HTERT RPE-1 (cell line): ENCODE measurements around the gene RSRC1.

Experiments used
- in situ Hi-C: fragments of 300-500 bp; cut with MboI; formaldehyde crosslinking; loops from 4 replicates; pipeline ENCODE4 v1.14.3; 2020; ENCODE audit warnings: low sequenced_read_pairs

Gene RSRC1

DNA sequence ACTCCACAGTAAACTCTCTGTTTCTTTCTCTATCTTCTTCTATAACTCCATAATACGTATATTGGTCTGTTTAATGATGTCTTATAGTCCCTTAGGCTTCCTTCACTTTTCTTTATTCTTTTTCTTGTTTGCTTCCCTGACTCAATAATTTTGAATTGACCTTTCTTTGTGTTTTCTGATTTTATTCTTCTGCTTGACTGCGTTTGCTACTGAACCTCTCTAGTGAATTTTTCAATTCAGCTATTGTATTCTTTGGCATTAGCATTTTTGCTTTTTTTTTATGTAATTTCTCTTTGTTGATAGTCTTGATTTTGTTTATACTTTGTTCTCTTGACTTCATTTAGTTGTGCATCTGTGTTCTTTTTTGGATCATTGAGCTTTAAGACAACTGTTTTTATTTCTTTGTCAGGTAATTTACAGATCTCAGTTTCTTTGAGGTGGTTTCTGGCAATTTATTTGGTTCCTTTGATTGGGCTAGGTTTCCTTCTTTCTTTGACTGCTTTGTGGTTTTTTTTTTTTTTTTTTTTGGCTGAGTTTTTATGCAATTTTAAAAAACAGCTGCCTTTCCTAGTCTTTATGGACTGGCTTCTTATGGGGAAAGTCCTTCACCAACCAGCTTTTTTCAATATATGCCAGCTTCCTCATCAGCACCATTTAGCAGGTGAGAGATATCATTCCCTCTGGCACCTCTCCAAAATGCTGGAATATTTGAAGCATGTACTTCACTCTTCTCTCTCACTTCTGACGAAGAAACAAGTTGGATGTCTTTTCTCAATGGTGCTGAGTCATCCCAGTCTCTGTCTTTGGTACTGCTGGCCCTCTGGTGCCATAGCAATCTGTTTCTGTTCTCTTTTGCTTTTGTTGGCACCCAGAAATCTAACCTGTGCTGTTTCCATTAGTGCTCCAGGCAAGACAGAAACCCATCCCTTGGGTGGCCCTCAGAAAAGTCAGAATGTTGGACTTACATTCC, 17.6 kb downstream of the RSRC1 start:
- in situ Hi-C loops: no loop called here

DNA sequence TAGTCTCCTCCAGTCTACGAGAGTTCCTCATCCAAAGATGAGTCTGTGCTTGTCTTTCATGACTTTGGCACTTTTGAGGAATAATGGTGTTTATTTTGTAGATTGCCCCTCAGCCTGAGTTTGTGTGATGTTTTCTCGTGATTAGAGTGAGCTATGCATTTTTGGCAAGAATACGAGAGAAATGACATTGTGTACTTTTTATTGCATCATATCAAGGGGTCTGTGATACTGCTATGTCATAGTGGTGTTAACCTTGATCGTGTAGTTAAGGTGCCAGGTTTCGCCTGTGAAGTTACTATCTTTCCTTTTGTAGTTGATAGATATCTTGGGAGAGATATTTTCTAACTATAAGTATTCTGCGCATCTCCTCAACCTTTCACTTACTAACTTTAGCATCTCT, 18.9 kb downstream of the RSRC1 start:
- in situ Hi-C loops: no loop called here

DNA sequence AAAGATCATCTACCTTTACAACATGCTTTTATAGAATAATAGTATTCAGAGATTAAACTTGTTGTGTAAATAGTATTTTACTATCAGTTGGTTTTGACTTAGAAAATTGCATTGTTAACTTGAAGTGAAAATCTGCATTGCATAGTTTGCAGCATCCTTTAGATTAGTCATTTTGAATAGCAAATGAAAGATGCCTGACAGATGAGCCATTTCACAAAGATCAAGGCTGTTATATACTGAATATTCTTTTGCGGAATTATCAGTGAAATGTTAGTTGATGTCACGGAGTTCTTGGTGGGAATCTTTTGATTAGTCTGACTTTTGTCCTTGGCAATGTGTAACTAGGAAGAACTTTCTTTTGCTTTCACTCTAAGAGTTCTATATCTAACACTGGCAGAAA, 24.5 kb downstream of the RSRC1 start:
- in situ Hi-C loops: no loop called here

DNA sequence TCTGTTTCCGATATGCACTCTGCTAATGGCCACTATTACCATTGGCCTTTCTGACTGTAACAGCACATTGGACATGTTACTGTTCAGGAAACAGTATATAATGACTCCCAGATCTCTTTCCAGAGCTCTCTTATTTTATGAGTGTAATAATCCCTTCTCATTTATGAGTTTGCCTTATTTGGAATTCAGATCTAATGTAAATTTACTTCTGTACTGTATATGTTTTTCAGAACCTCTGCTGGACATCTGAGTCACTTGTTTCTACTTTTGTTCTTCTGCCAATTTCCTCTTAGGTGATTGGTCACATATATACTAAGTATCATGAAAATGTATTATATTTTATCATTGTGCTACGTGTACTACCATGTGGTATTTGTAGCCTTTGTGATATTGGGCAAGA, 30.5 kb downstream of the RSRC1 start:
- in situ Hi-C loops: no loop called here

DNA sequence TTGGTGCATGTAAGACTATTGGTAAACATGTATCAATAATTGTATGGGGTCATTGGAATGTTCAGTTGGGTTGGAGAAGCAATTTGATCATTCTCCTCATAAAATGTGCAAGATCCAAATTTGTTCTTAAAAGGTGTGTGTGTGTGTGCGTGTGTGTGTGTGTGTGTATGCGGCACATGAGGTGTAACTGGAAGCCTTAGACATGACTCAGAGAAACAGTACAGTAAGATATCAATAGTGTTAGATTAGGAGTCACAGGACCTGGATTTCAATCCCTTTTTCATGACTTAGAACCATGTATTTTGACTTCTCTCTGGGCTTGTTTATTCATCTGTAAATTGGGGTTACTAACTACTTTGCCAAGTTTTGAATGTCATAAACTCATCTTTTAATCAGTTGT, 38.3 kb downstream of the RSRC1 start:
- in situ Hi-C loops: no loop called here

DNA sequence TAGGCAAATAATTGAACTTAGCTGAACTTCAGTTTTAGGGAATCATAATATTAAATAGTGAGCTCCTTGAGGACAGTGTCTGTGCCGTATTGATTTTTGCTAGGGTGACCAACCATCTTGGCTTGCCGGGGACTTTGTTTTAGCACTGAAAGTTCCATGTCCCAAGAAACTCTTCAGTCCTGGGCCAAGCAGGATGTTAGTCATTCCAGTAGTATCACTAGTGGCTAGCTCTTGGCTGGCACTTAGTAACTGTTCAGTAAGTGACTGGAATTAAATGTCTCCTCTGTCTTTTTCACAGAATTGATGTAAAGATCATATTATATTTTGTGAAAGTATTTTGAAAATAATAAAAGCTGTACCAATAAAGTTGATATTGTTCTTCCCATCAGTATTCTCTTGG, 42.3 kb downstream of the RSRC1 start:
- in situ Hi-C loops: no loop called here

DNA sequence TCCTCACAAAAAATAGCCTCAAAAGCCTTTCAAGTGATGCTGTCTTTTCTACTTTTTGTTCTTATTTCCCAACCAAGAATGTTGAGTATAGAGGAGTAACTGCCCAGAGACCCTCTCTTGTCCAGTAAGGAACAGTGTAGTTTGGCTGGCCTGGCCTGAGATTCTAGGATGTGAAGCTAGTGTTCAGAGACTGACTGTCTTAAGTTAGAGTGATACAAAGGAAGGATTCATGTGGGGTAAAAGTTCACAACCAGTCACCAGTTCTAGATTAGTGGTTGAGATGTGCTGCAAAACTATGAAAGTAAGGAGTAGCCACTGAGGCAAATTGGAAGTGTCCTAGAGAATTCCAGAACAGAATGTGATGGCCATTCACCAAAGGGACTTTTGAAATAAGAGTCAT, 49.1 kb downstream of the RSRC1 start:
- in situ Hi-C loops: no loop called here

DNA sequence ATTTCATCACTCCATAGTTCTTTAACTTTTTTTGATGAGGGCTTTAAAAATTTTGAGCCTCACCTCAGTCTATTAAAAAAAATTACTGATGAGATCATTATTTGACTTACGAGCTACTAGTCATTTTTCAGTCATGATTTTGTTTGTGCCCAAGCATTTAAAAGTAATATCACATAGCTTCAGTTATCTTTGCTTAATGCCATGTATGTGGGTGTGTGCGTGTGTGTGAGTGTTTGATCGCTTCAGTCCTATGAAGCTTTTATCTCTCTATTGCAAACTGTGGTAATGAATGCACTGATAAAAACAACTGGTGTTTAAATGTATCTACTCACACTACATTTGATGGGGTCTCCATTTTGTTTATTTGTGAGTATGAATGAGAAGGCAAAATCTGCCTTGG, 49.8 kb downstream of the RSRC1 start:
- in situ Hi-C loops: no loop called here

DNA sequence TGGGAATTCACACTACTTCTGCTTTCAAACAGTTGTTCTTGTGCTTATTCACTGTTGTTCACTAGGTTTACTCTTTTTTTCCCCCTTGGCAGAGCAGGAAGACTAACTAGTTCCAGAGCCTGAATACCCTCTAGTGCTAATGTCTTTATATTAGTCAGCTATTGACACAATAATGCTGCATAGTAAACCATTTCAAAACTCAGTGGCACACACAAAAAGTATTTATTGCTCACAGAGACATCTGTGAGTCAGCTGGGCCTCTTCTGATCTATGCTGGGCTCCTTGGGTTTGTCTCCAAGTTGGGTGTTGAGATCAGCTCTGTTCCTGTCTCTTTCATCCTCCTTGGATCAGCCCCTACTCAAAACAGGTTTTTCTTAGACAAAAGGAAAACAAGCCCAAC, 51.1 kb downstream of the RSRC1 start:
- in situ Hi-C loops: no loop called here

DNA sequence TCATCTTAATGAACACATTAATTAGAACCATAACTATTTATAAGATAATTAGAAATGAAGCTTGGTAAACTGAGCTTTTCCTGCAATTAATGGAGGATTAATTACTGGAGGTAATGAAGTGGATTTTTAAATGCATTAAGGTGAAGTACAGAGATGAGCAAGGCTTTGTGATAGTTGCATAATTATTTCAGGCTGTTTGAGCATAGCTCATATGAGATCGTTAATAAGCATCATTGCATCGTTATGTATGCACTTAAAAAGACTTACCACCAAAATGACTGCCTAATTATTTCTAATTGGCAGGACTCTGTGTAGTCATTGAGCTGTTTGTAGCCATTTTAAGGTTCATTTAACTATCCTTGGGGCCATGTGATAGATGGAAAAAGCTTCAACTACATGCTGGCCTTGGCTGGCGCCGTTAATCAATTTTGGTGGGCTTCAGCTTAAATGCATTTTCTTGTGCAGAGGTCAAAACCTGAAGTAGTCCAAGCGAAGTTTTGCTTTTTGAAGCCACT, 55.3 kb downstream of the RSRC1 start:
- in situ Hi-C loops: no loop called here

DNA sequence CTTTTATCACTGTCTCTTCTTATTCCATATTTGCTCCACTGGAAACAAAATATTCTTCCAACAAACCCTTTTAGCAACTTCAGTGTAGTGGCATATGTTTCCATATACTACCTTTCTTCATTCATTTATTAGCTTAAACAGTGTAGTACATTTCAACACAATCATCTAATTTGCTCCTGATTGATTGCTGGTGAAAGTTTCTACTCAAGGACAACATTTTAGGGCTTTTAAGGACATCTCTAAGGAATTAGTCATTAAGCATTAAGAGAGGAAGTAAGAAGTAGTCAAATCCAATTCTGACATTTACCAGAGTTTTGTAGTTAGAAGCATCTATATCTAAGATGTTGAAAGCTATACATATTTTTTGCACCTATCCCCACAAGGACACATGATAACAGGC, 55.8 kb downstream of the RSRC1 start:
- in situ Hi-C loops: no loop called here

DNA sequence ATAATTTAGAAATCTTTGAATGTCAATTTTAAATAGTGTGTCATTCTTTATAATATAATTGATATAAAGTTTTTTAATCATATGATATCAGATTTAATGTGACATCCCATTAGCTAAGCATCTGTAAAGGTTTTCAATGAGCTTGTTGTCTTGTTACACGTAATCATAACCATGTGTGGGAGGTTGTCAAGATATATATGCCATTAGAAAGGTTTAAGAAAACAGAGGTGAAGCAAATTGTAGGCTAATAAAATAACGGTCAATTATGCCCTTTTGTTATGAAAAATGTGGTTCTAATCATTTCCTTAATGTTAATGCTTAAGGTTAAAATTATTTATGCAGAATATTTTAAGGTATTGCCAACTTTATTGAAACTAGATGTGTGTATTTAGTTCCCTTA, 56.3 kb downstream of the RSRC1 start:
- in situ Hi-C loops: no loop called here

DNA sequence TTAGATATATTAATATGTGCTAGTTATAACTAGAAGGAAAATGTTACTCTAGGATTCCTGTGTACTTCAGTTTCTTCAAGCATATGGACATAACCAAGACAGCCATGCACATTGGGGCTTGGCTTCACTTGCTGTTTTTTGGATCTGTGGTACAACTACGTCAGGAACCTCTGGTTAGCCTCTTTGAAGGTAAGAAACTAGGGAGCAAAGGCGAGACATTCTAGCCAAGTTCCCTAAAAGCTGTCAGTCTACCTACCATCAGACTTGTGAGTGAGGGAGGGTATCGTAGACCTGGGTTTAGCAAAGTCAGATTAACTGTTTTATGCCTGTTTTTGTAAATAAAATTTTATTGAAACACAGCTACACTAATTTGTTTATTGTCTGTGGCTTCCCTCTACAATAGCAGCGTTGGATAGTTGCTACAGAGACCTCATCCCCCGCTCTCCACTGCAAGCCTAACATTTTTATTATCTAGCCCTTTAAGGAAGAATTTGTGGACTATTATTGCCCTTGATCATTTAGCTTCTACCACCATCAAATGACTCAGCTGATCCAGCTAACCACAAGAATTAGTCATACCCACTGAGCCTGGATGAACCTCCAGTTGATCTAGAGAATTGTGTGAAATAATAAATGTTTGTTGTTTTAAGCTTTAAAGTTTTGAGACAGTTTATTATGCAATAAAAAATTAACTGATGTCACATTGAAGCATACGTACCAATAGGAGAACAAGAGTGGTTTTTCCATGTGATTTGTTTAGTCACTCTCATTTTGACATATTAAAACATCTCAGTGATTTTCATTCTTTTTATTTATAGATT, 58.1 kb downstream of the RSRC1 start:
- in situ Hi-C loops: no loop called here

DNA sequence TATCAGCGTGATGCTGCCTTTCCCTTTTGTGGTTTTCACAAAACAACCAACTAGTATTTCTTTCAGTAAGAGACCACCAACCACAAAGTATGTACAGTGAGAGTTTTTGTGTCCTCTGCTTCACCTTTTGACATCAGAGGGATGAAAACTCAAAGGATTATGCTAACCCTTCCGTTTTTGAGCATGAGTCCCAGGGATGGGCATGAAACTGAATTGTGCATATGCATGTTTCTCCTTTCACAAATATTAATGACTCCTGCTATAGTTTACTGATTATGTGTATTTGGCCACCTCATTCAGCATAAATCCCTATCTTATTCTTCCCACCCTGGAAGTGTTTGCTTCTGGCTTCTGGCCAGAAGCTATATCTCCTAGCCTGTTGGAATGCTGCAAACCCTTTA, 59.2 kb downstream of the RSRC1 start:
- in situ Hi-C loops: no loop called here

DNA sequence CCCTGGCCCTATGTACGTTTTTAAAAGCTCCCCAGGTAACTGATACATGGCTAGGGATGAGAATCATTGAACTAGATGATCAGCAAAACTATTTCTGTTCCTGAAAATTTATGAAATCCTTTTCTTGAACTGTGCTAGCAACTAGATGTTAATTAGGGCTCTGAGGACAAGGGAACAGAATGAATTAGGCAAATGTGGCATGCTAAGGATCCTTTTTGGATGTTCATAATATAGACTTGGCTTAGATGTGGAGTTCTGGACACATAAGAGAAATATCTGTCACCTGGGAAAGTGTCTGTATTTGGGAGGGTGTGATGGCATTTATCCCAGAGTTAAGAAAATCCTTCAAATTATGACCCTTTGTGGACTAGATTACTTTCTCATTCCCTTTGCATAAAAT, 71.2 kb downstream of the RSRC1 start:
- in situ Hi-C loops: no loop called here

DNA sequence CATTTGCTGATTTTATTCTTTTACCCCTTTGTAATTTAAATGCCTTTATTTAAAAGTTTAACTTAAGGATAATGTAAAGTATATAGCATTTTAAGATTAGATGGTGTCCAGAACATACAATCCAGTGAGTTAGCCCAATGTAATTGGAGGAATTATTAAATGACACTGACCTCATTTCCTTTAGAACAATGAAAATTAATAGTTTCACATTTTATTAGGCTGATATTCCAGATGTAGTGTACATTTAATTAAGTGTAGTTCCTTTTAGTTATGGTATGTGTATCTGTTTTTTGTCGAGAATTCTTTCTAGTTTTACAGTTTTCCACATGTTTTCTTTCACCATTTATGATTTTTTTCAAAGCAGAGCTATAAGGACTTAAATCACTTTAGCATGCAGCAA, 75.8 kb downstream of the RSRC1 start:
- in situ Hi-C loops: no loop called here

DNA sequence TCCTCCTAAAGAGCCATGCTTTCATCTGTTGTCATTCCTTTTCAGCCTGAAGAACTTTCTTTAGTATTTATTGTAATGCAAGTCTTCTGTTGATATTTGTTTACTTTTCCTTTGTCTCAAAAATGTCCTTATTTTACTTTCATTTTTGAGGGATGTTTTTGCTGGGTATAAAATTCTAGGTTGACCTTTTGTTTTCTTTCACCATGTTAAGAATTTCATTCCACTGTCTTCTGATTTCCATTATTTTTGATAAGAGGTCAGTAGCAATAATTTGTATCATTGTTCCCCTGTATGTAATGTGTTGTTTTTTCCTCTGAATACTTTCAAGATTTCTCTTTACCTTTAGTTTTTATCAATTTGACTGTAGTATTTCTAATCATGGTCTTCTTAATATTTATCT, 91.1 kb downstream of the RSRC1 start:
- in situ Hi-C loops: no loop called here

DNA sequence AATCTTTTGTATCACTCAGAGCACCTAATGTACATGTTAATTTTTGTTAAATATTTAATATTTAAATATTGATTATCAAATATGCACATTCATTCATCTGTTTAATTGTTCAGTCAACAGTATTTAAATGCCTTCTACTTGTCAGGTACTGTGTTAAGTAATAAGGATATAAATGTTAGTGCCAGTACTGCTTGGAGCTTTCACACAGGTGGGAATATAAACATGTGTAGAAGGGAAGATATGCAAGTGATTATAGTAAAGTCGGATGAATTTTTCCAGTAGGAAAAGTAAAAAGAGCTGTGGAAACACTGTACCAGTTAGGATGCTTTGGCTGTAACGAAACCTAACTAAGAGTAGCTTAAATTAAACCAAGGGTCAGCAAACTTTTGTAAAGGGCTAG, 95.4 kb downstream of the RSRC1 start:
- in situ Hi-C loops: no loop called here

DNA sequence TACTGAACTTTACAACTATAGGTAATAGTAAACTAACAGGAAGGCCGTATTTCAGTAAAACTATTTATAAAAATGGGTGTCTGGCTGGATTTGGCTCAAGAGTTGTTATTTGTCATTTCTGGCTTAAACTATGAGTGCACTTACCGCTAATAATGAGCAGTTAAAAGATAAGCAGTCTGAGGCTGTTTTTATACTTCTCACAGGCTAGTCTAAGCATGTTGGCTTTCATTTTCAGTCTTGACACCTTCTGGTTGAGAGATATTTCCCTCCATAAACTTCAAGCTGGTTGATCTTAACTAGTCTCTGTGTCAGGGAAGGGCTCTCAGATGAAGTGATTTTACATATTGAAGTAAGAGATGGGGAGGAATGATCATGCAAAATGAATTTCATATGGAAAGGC, 96.1 kb downstream of the RSRC1 start:
- in situ Hi-C loops: no loop called here

DNA sequence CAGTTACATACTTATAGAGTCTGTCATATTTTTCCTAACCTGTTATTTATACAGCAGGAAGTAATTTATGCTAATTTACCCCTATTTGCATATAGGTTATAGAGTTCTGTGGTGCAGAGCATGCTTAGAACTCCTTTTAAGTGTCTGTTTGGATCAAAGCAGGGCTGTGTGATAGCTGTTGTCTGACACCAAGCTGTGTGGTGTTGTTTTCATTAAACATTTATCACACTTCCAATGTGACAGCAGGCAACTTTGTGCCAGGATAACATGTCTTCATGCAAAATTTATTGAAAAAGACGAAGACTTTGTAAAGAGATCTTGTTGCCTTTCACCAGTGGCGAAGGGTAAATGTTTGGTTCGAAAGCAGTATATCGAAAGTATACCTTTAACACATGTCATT, 100.2 kb downstream of the RSRC1 start:
- in situ Hi-C loops: no loop called here

DNA sequence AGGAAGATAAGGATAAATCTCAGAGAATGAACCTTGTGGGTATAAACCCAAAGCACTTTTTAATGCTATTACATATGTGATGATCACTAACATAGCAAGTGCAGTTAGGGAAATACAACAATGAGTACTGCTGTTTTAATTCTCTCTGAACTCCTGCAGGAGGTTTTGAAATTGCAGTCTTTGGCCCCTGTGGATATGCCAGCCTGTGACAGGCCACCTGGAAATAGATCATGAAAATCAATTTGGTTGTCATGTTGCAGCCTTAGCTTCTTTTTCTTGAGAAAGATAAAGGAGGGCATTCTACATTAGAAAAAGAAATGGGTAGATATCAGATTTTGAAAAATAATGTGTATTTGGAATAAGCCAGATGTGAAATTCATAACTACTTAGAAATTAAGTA, 103.6 kb downstream of the RSRC1 start:
- in situ Hi-C loops: no loop called here

DNA sequence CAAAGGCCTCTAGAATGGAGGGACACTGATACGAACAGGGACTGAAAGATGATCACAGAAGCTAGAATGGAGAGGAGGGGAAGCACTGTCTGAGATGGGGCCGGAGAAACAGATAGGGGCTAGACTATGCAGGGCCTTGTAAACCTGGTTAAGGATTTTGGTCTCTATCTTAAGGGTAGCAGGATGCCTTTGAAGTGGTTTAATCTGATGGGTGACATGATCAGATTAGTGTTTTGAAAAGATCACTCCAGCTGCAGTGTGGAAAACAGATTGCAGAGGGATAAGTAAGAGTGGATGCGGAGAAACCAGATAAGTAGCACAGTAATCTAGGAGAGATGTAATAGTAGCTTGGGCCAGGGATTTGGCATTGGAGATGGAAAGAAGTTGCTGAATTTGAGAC, 108.1 kb downstream of the RSRC1 start:
- in situ Hi-C loops: no loop called here
